ENCODE data around the gene SMIM29. TPM values are rescaled to one million over a fixed set of nuclear protein-coding genes. Genes with fewer than 3 reads are reported as not detected.

The SMIM29 gene
- total and polyA plus RNA-seq, 11 donors, result 18.4 to 50.4 (median 31.3) TPM

- peaks cover 0 to 45% (median 29%) of the 10 kb centered on the region in 12 donors for H3K4me1 ChIP-seq
- peaks cover 0 to 5% (median 0%) of the 10 kb centered on the region in 9 donors for H3K36me3 ChIP-seq
- 7 to 13% (median 9%) methylated on average over 15 to 17 of the region's 17 CpGs for WGBS, 4 donors
- peak; percentile 62 to 84 (median 79) for DNase-seq
- peak overlapping the region; percentile 46 to 96 (median 88) for H3K4me3 ChIP-seq
- TF ChIP-seq CTCF (IDR thresholded peaks at IDR 0.05) (no peak), POLR2A (IDR thresholded peaks at IDR 0.05) (no peak)
- H3K27me3 ChIP-seq, result no peaks in the 10 kb centered on the region
- peak; percentile 27 to 52 (median 44) for ATAC-seq
- peak overlapping the region; percentile 80 to 96 (median 94) for H3K27ac ChIP-seq
- H3K9me3 ChIP-seq, result no peaks in the 10 kb centered on the region
- intact Hi-C loops (cut with DNase I), result loop anchor here (2.0 to 10.0 kb wide), 6 partner anchors 51 to 357 kb away; partner anchors contain the start of gene NUDT3 (in 4 of the 10)
These were observed 544 bp downstream of the SMIM29 start for GRCh38 chr6:34248198-34248726.

GRCh38 chr6:34247481-34248197, 1.2 kb downstream of the SMIM29 start:
- ATAC-seq, result no peak
- TF ChIP-seq POLR2A (IDR thresholded peaks at IDR 0.05) (no peak), CTCF (IDR thresholded peaks at IDR 0.05) (no peak)
- Histone ChIP-seq H3K4me1 (peaks cover 0 to 45% (median 29%) of the 10 kb centered on the region in 12 donors), H3K27ac (peak overlapping the region in 10 of 12 donors; percentile 87 to 96 (median 94)), H3K4me3 (peak overlapping the region in 9 of 12 donors; percentile 77 to 96 (median 89)), H3K9me3 (no peaks in the 10 kb centered on the region), H3K27me3 (no peaks in the 10 kb centered on the region), H3K36me3 (peaks cover 0 to 11% (median 0%) of the 10 kb centered on the region in 9 donors)
- intact Hi-C loops (cut with DNase I), result loop anchor here (2.0 to 10.0 kb wide), 6 partner anchors 50 to 357 kb away; partner anchors contain the start of gene NUDT3 (in 4 of the 10)
- 33 to 97% (median 89%) methylated on average over 1 to 6 of the region's 6 CpGs for WGBS, 4 donors
- DNase-seq, result peak in 1 of 5 donors; percentile 64

DNA sequence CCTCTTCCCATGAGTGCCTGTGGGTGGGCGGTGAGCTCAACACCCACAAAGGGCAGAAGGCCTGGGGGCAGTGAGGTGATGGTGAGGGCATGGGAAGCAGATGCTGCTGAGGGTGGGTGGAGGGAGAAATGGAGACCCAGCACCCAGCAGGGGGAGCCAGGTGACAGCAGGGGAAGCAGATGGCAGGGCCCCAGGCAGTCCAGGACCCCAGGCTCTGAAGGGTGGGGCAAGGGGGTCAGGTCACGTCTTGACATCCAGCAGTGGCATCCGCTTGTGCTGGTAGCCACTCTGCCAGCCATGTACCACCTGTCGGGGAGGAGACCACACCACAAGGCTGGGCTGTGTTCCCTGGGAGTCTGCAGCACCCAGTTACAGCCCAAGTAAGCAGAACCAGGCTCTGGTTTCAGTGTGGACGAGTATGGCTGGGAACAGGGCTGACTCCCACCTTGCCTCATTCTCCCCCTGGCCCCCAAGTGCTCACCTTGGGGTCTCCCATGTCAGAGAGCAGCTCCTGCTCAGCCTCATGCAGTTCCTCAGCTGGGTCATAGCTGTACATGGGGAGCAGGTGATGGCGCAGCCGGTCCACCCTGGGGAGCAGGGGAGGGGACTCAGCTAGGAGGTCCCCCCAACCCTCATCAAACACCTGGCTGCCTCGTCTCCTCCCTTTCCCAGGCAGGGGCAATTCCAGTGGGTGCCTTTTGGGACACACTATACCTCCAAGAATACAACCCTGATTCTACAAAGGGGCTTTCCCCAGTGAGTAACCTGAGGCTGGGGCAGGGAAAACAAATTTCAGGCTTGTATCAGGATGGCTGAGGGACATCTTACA, 2.0 kb downstream of the SMIM29 start:
- WGBS, 4 donors, result 70 to 86% (median 78%) methylated on average over 8 of the region's 8 CpGs
- DNase-seq, result peak in 3 of 5 donors; percentile 37 to 61 (median 56)
- H3K4me3 ChIP-seq, result no peak overlapping the region
- peak overlapping the region in 1 of 12 donors; percentile 2 for H3K27ac ChIP-seq
- no peaks in the 10 kb centered on the region for H3K9me3 ChIP-seq
- H3K36me3 ChIP-seq, result peaks cover 0 to 19% (median 0%) of the 10 kb centered on the region in 9 donors
- H3K27me3 ChIP-seq, result no peaks in the 10 kb centered on the region
- peaks cover 0 to 49% (median 29%) of the 10 kb centered on the region in 12 donors for H3K4me1 ChIP-seq
- TF ChIP-seq POLR2A (IDR thresholded peaks at IDR 0.05) (no peak), CTCF (IDR thresholded peaks at IDR 0.05) (peak in 11 of 12 donors; percentile 12 to 50 (median 35))
- no peak for ATAC-seq
- intact Hi-C loops (cut with DNase I), result loop anchor here in 5 of 10 donors (2.0 to 10.0 kb wide), 4 partner anchors 49 to 358 kb away; no protein-coding TSS in a partner anchor
